ENCODE results near the gene CCDC190. TPM values are rescaled to one million over a fixed set of nuclear protein-coding genes. Genes with fewer than 3 reads are reported as not detected.

The CCDC190 gene
- total and polyA plus RNA-seq, 9 of the 15 experiments (the other 6 are each of a cell fraction or from before 2014, with no cell fraction given): not detected

DNA sequence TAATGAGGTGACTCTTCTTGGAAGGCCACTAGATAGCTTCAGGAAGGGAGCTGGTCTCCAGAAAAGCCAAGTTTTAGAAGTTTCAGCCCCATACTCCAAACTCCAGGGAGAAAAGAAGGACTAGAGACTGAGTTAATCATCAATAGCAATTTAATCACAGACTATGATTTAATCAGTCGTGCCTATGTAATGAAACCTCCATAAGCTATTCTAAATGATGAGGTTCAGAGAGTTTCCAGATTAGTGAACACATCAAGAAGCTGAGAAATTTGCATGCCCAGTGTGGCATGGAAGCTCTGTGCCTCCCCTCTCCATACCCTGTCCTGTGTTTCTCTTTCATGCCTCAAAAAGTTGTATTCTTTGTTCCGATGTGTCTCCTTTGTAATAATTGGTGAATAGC is 49.2 kb upstream of the CCDC190 start:
- BruUV-seq (replicated peaks): no TSS peak
- ATAC-seq (no peak), FAIRE-seq (no peak), DNase-seq (ENCODE audit: extremely low read depth in 1 of 4, low spot score in 3 of 4) (no peak)
- Histone ChIP-seq H3K4me2 (ENCODE audit: insufficient read depth, low read length) (no peak overlapping the region), H3K4me1 (replicated peaks in 1 of 2; ENCODE audit: control insufficient read depth in 2 of 2, insufficient read depth in 2 of 2, low read length in 2 of 2) (no peaks in the 10 kb centered on the region; a peak in 1 of 5 replicates), H3K27me3 (ENCODE audit: control insufficient read depth in 2 of 2, insufficient read depth in 2 of 2, low read length in 2 of 2) (no peaks in the 10 kb centered on the region), H3K9me1 (ENCODE audit: control insufficient read depth, insufficient read depth, low read length) (no peaks in the 10 kb centered on the region), H4K20me1 (replicated peaks; ENCODE audit: control insufficient read depth, insufficient read depth, low read length) (no peaks in the 10 kb centered on the region), H3K36me3 (ENCODE audit: control insufficient read depth, insufficient read depth, low read length) (no peaks in the 10 kb centered on the region), H3K27ac (ENCODE audit: extremely low read depth, low read depth, low read length) (no peak overlapping the region), H3K79me2 (ENCODE audit: control insufficient read depth, insufficient read depth, low read length) (no peaks in the 10 kb centered on the region), H3K4me3 (no peak overlapping the region), H3K9ac (ENCODE audit: insufficient read depth in 1 of 2, low read depth in 2 of 2, low read length in 2 of 2) (no peak overlapping the region), H3K9me3 (replicated peaks; ENCODE audit: control insufficient read depth, insufficient read depth, low read depth, low read length) (no peaks in the 10 kb centered on the region), H2AFZ (ENCODE audit: low read depth, low read length) (no peak overlapping the region)
- ChIA-PET POLR2A (no interaction called here), CTCF (ENCODE audit: low intra/inter-chr PET ratio) (no interaction called here)
- in situ Hi-C loops (cut with MboI) (no loop called here), intact Hi-C loops (cut with micrococcal nuclease) (no loop called here)
- TF ChIP-seq ZNF696 (CRISPR knock-in tag; conservative IDR thresholded peaks at IDR 0.05) (no peak), ELF4 (CRISPR knock-in tag; IDR thresholded peaks at IDR 0.05) (no peak), TOE1 (IDR thresholded peaks at IDR 0.05; ENCODE audit: borderline replicate concordance) (no peak), TOE1 (CRISPR knock-in tag; IDR thresholded peaks at IDR 0.05; ENCODE audit: borderline replicate concordance, low read depth) (no peak), SRSF7 (optimal IDR thresholded peaks at IDR 0.05; ENCODE audit: low read depth, low read length) (no peak), ZFP1 (CRISPR knock-in tag; IDR thresholded peaks at IDR 0.05) (no peak)
- TF ChIP-seq, protein P1, sequence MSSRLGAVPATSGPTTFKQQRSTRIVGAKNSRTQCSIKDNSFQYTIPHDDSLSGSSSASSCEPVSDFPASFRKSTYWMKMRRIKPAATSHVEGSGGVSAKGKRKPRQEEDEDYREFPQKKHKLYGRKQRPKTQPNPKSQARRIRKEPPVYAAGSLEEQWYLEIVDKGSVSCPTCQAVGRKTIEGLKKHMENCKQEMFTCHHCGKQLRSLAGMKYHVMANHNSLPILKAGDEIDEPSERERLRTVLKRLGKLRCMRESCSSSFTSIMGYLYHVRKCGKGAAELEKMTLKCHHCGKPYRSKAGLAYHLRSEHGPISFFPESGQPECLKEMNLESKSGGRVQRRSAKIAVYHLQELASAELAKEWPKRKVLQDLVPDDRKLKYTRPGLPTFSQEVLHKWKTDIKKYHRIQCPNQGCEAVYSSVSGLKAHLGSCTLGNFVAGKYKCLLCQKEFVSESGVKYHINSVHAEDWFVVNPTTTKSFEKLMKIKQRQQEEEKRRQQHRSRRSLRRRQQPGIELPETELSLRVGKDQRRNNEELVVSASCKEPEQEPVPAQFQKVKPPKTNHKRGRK (tag; IDR thresholded peaks at IDR 0.05): no peak
- WGBS (ENCODE audit: insufficient coverage, low coverage, missing lambda C conversion rate): 0% methylated on average over 2 of the region's 2 CpGs

All from K562 (cell line).